HepG2 (cell line): ENCODE data around the gene EEPD1. TPM values are rescaled to one million over a fixed set of nuclear protein-coding genes. Genes with fewer than 3 reads are reported as not detected.

Source experiments
- ATAC-seq: fragments of 200-7000 bp; cut with Tn5 transposase; 3 replicates; pipeline ENCODE4 v1.9.1; 2020; ENCODE audit warnings: mild to moderate bottlenecking, moderate library complexity
- BruUV-seq: library from RNA; stranded (reverse); fragments of 400-500 nt; replicated peaks from 2 replicates; lab custom pipeline; 2021; lab: Mats Ljungman, UMichigan
- CTCF ChIA-PET: fragments of 300-600 bp; formaldehyde crosslinking; extraction: SDS; loops from one replicate; lab custom pipeline; 2021; ENCODE audit warnings: low total read pairs, inconsistent platforms, low intra/inter-chr PET ratio; lab: Yijun Ruan, JAX
- POLR2A ChIA-PET: fragments of 350-600 bp; sonication (Branson Sonifier 250); formaldehyde crosslinking; loops from one replicate; lab custom pipeline; 2020; ENCODE audit warnings: antibody characterized with exemption, inconsistent platforms; lab: Yijun Ruan, JAX
- DNase-seq: peaks from one replicate; pipeline ENCODE4 v3.0.0-alpha.2; 2015; ENCODE audit warnings: low spot score
- FAIRE-seq: peaks from 3 replicates; lab custom pipeline; 2011; peaks lifted over from hg19 to GRCh38; lab: Jason Lieb, UNC
- H2AFZ ChIP-seq: one replicate; pipeline ENCODE4 v1.6.1; 2011; ENCODE audit warnings: low read length, inconsistent platforms
- H3K27ac ChIP-seq: fragments of 300-600 bp; 3 replicates; pipeline ENCODE4 v1.8.0; 2011; ENCODE audit warnings: mixed run types, mild to moderate bottlenecking, mixed read lengths, low read length, inconsistent platforms; ENCODE audit not compliant: insufficient read depth; ENCODE audit errors: extremely low read length
- H3K27me3 ChIP-seq, 2 experiments: fragments of 200-600 bp in 1 of 2; 2 replicates in 1 of 2; 3 replicates in 1 of 2; pipeline versions ENCODE4 v1.6.0 to v1.8.0; 2011; ENCODE audit warnings: low read length in 2 of 2, mild to moderate bottlenecking in 2 of 2, moderate library complexity in 2 of 2, inconsistent platforms in 1 of 2; ENCODE audit not compliant: insufficient read depth in 2 of 2, control insufficient read depth in 1 of 2
- H3K36me3 ChIP-seq, 2 experiments: fragments of 200-600 bp in 1 of 2; replicated peaks in 1 of 2; 2 replicates in 1 of 2; 3 replicates in 1 of 2; pipeline versions ENCODE4 v1.5.1 to v1.8.0; 2011; ENCODE audit warnings: low read length in 2 of 2, inconsistent platforms in 1 of 2; ENCODE audit not compliant: insufficient read depth in 2 of 2, control insufficient read depth in 1 of 2
- H3K4me1 ChIP-seq: 2 replicates; pipeline ENCODE4 v1.5.1; 2012; ENCODE audit warnings: low read length, inconsistent platforms; ENCODE audit not compliant: insufficient read depth
- H3K4me2 ChIP-seq: 2 replicates; pipeline ENCODE4 v1.6.0; 2011; ENCODE audit warnings: low read depth, low read length, inconsistent platforms
- H3K4me3 ChIP-seq, 3 experiments: fragments of 200-600 bp in 1 of 3; sonication (generic), shearing (Covaris generic) in 1 of 3; replicated peaks in 1 of 3; 2 replicates each; pipeline ENCODE4 v1.5.1; 2011 to 2016; ENCODE audit warnings: low read length in 3 of 3, inconsistent platforms in 2 of 3, low read depth in 2 of 3, mild to moderate bottlenecking in 2 of 3, control low read depth in 1 of 3, mixed read lengths in 1 of 3; ENCODE audit not compliant: insufficient read depth in 1 of 3
- H3K79me2 ChIP-seq: one replicate; pipeline ENCODE4 v1.6.1; 2011; ENCODE audit warnings: low read length, inconsistent platforms; ENCODE audit not compliant: insufficient read depth
- H3K9ac ChIP-seq: 2 replicates; pipeline ENCODE4 v1.6.0; 2011; ENCODE audit warnings: mild to moderate bottlenecking, low read depth, low read length, inconsistent platforms; ENCODE audit not compliant: insufficient read depth
- H3K9me3 ChIP-seq: 2 replicates; pipeline ENCODE4 v1.5.1; 2012; ENCODE audit warnings: mild to moderate bottlenecking, low read length
- H4K20me1 ChIP-seq: 2 replicates; pipeline ENCODE4 v1.6.0; 2011; ENCODE audit warnings: inconsistent platforms, mild to moderate bottlenecking, low read length, moderate library complexity; ENCODE audit not compliant: insufficient read depth
- BATF2 ChIP-seq: sonication (generic); formaldehyde crosslinking; IDR thresholded peaks from 2 replicates; pipeline ENCODE4 v1.8.0; 2022; ENCODE audit warnings: mild to moderate bottlenecking, missing genetic modification reagents, moderate library complexity
- DNMT3B ChIP-seq: conservative IDR thresholded peaks from 2 replicates; pipeline ENCODE4 v1.6.1; 2016; ENCODE audit warnings: missing biosample characterization, control low read depth
- ELF4 ChIP-seq: sonication (generic); formaldehyde crosslinking; IDR thresholded peaks from 2 replicates; pipeline ENCODE4 v1.5.0; 2020; ENCODE audit warnings: missing genetic modification reagents, mild to moderate bottlenecking, moderate library complexity, borderline replicate concordance
- GATAD2A ChIP-seq: IDR thresholded peaks from 2 replicates; pipeline ENCODE4 v1.6.1; 2016
- HOMEZ ChIP-seq: IDR thresholded peaks from 2 replicates; pipeline ENCODE4 v1.6.1; 2016; ENCODE audit warnings: low read depth
- IRF2 ChIP-seq: IDR thresholded peaks from 2 replicates; pipeline ENCODE4 v1.6.1; 2018; ENCODE audit warnings: missing genetic modification reagents, missing compliant biosample characterization
- KDM3A ChIP-seq: IDR thresholded peaks from 2 replicates; pipeline ENCODE4 v1.6.1; 2018; ENCODE audit warnings: low read depth, missing compliant biosample characterization
- MED13 ChIP-seq: sonication (generic); formaldehyde crosslinking; IDR thresholded peaks from 2 replicates; pipeline ENCODE4 v1.5.0; 2020; ENCODE audit warnings: missing genetic modification reagents
- NBN ChIP-seq: fragments of 450-650 bp; conservative IDR thresholded peaks from 2 replicates; pipeline ENCODE4 v1.6.1; 2017
- RBM22 ChIP-seq: fragments of 200-400 bp; formaldehyde crosslinking; optimal IDR thresholded peaks from 2 replicates; pipeline ENCODE3; 2017; ENCODE audit warnings: mild to moderate bottlenecking, low read length, moderate library complexity
- RFXAP ChIP-seq: sonication (generic); formaldehyde crosslinking; IDR thresholded peaks from 2 replicates; pipeline ENCODE4 v1.4.0; 2020; ENCODE audit warnings: missing genetic modification reagents, borderline replicate concordance
- TBP ChIP-seq: sonication (generic); formaldehyde crosslinking; IDR thresholded peaks from 2 replicates; pipeline ENCODE4 v1.5.0; 2020; ENCODE audit warnings: missing genetic modification reagents
- TRIM24 ChIP-seq: sonication (generic); formaldehyde crosslinking; IDR thresholded peaks from 2 replicates; pipeline ENCODE4 v1.8.0; 2022; ENCODE audit warnings: mild to moderate bottlenecking, missing genetic modification reagents
- TSC22D2 ChIP-seq: sonication (generic); formaldehyde crosslinking; IDR thresholded peaks from 2 replicates; pipeline ENCODE4 v1.5.1; 2020; ENCODE audit warnings: missing genetic modification reagents, mild to moderate bottlenecking, borderline replicate concordance
- U2AF1 ChIP-seq: fragments of 200-400 bp; formaldehyde crosslinking; optimal IDR thresholded peaks from 2 replicates; pipeline ENCODE3; 2017; ENCODE audit warnings: mild to moderate bottlenecking, low read depth, low read length
- ZKSCAN5 ChIP-seq: sonication (generic); formaldehyde crosslinking; IDR thresholded peaks from 2 replicates; pipeline ENCODE4 v1.5.1; 2020; ENCODE audit warnings: mild to moderate bottlenecking, missing genetic modification reagents
- ZNF432 ChIP-seq: sonication (generic); formaldehyde crosslinking; IDR thresholded peaks from 2 replicates; pipeline ENCODE4 v1.5.0; 2020; ENCODE audit warnings: missing genetic modification reagents, mild to moderate bottlenecking, borderline replicate concordance
- ZNF615 ChIP-seq: sonication (generic); formaldehyde crosslinking; IDR thresholded peaks from 2 replicates; pipeline ENCODE4 v1.5.0; 2020; ENCODE audit warnings: mild to moderate bottlenecking, missing genetic modification reagents, borderline replicate concordance
- WGBS: methylation state at CpG from one replicate; pipeline ENCODE4 v1.1.6; 2017; ENCODE audit warnings: low lambda C conversion rate; 5-methylcytosine and 5-hydroxymethylcytosine counted together
- in situ Hi-C: cut with HindIII; loops from 2 replicates; pipeline ENCODE4 v1.10.0; 2017; ENCODE audit warnings: low pct_unique_long_range_greater_than_20kb; ENCODE audit not compliant: extremely low pct_ligation_motif_present
- intact Hi-C: fragments of 100-400 bp; cut with micrococcal nuclease; formaldehyde crosslinking; loops from one replicate; pipeline ENCODE4 v1.10.0; 2022; ENCODE audit not compliant: unreplicated experiment
- polyA plus RNA-seq, 8 experiments: library from polyadenylated mRNA; depleted of rRNA in 3 of 8; stranded (reverse) in 7 of 8; unstranded in 1 of 8; fragments of >200 nt; fragmentation: Illumina TruSeq in 4 of 8; extraction: Trizol in 4 of 8; gene quantifications; 2 replicates each; pipeline versions ENCODE4 v1.2.1 to v1.2.3, GENCODE V29; 2011 to 2016; ENCODE audit warnings: low read depth in 4 of 8, missing spikeins in 1 of 8, mixed read lengths in 1 of 8; ENCODE audit not compliant: insufficient read depth in 1 of 8
- total RNA-seq, 5 experiments: library from RNA; depleted of rRNA; stranded (reverse); fragments of >200 nt; fragmentation: Illumina TruSeq; extraction: Trizol; gene quantifications; 2 replicates each; pipeline ENCODE4 v1.2.3, GENCODE V29; 2016; ENCODE audit warnings: low read depth in 1 of 5

The EEPD1 gene
- total and polyA plus RNA-seq, 2 of the 13 experiments (the other 11 are each of a cell fraction or from before 2014, with no cell fraction given): 10.1 to 16.4 TPM

GRCh38 chr7:36175886-36176285 lies 22.8 kb downstream of the EEPD1 start:
- Histone ChIP-seq H4K20me1 (no peaks in the 10 kb centered on the region), H3K9me3 (no peaks in the 10 kb centered on the region), H3K27ac (no peak overlapping the region), H3K79me2 (peaks cover 29% of the 10 kb centered on the region), H3K4me1 (peaks cover 8% of the 10 kb centered on the region)
- intact Hi-C loops: no loop called here
- TF ChIP-seq RFXAP (no peak), KDM3A (CRISPR knock-in tag) (no peak), U2AF1 (no peak), NBN (no peak), MED13 (CRISPR knock-in tag) (no peak), TRIM24 (no peak), ZKSCAN5 (CRISPR knock-in tag) (no peak), HOMEZ (CRISPR knock-in tag) (no peak)
- TF ChIP-seq, all 625 proteins: peak for 0
- Histone ChIP-seq H3K4me2 (no peak overlapping the region), H3K36me3 (peaks cover 7 to 15% of the 10 kb centered on the region in 2 experiments; a peak in 4 of 5 replicates), H2AFZ (no peak overlapping the region), H3K4me3 (no peak overlapping the region), H3K9ac (no peak overlapping the region), H3K27me3 (no peaks in the 10 kb centered on the region)
- ChIA-PET CTCF (no interaction called here), POLR2A (no interaction called here)
- FAIRE-seq (no peak), ATAC-seq (no peak), DNase-seq (no peak)
- in situ Hi-C loops: no loop called here
- 95% methylated on average over 8 of the region's 8 CpGs for WGBS
- BruUV-seq: no TSS peak

GRCh38 chr7:36176697-36177096 lies 23.6 kb downstream of the EEPD1 start:
- no peak overlapping the region for H3K4me3 ChIP-seq
- peaks cover 16% of the 10 kb centered on the region for H3K4me1 ChIP-seq
- peaks cover 29% of the 10 kb centered on the region for H3K79me2 ChIP-seq
- no peak overlapping the region for H3K27ac ChIP-seq
- peaks cover 7 to 15% of the 10 kb centered on the region in 2 experiments; a peak in 4 of 5 replicates for H3K36me3 ChIP-seq
- TF ChIP-seq GATAD2A (CRISPR knock-in tag) (no peak), BATF2 (no peak), ZNF432 (CRISPR knock-in tag) (no peak), ZNF615 (no peak), TSC22D2 (no peak), RBM22 (no peak), IRF2 (no peak), DNMT3B (CRISPR knock-in tag) (no peak), ELF4 (CRISPR knock-in tag) (no peak), TBP (CRISPR knock-in tag) (no peak)
- POLR2A ChIA-PET: no interaction called here
- WGBS: 73% methylated on average over 4 of the region's 4 CpGs
- DNase-seq (no peak), ATAC-seq (no peak), FAIRE-seq (no peak)
- H3K4me2 ChIP-seq: no peak overlapping the region
- in situ Hi-C loops: no loop called here
- no peaks in the 10 kb centered on the region for H4K20me1 ChIP-seq
- no peak overlapping the region for H2AFZ ChIP-seq
- intact Hi-C loops: no loop called here
- BruUV-seq: TSS peak; percentile 29
- CTCF ChIA-PET: no interaction called here
- H3K9ac ChIP-seq: no peak overlapping the region
- no peaks in the 10 kb centered on the region for H3K9me3 ChIP-seq
- no peaks in the 10 kb centered on the region for H3K27me3 ChIP-seq
